HT1080 (cell line): Measurements from ENCODE around the gene ARID3A. TPM values are rescaled to one million over a fixed set of nuclear protein-coding genes. Genes with fewer than 3 reads are reported as not detected.
"Not testable (repeated sequence)": the region's sequence is repeated elsewhere in the genome, so short reads cannot be mapped to it uniquely, and the experiment has no call there.

ENCODE experiments used
- DNase-seq: peaks from one replicate; pipeline ENCODE4 v3.0.0-alpha.2; 2015; ENCODE audit warnings: low read depth
- total RNA-seq: library from RNA; depleted of rRNA; stranded (reverse); fragments of >200 nt; shearing (Covaris generic); gene quantifications from 2 replicates; pipeline ENCODE4 v1.2.3, GENCODE V29; 2014

ARID3A gene
- total RNA-seq, 1 experiment from 2014 or later = 8.0 TPM

DNA sequence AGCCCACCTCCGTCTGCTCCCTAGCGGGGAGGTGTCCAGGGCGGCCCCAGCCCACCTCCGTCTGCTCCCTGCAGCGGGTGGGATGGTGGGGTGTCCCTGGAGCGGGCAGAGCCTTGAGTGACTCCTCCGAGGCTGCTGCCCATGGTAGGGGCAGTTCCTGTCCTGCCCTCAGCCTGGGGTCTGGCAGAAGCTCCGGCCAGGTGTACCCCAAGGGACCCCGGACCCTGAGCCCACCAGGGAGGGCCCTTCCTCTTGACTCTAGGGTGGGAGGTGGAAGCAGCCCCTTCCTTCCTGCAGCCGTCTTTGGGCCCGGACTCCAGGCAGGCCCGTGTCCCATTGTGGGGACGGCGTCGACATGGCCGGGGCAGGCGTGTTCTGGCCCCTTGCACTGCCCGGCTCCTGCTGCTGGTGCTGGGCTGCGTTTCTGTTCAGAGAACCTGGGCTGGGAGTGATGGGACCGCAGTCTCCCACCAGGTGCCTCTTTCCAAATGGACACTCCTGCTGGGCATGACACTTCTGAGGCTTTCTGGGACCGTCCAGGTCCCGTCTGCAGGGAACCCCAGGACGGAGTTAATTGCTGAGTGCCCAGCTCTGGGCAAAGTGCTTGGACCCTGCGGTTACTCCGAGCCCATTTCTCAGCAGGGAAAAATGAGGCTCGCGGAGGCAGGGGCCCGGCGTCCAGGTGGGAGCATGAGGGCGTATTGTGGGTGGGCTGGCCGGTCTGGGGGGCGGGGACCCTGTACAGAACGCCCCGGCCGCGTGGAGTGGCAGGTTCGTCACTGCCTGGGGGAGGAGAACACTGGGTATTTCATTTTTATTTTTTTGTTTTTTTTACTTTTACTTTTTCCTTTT is 19.8 kb downstream of the ARID3A start:
- DNase-seq = no peak

GRCh38 chr19:947090-947706 is 21.4 kb downstream of the ARID3A start:
- no peak for DNase-seq

DNA sequence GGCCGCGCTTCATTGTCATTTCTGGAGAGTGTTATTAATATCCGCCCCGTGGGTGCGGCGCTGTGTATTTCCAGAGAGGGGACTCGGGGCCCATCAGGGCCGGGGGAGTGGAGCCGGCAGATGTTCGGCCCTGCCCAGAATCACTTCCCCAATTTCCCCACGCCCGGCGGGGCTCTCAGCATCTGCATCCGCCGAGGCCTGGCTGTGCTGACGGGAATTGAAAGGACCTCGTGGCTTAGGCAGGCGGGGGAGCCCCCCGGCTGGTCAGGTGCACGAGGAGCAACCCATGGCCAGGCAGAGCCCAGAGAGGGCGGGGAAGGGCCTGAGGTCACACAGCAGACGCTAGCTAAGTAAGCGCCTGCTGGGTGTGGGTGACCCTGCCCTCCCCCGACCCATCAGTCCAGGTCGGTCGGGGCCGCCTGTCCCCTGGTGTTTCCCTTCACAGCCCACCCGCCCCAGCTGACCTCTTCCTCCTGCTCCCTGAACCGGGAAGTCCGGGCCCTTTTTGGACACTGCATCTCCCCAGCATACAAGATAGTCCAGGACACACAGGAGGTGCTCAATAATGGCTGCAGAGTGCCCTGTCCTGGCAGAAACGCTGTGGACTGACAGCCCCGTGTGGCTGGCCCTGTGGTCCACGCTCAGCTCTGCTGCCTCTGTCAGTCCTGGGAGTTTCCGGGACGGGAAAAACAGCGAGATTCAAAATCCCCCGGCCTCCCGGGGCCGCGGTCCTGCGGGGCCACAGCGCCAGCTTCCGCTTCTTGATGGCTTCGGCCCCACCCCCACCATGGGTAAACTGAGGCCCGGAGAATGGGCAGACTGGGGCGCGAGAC is 22.1 kb downstream of the ARID3A start:
- DNase-seq = no peak

DNA sequence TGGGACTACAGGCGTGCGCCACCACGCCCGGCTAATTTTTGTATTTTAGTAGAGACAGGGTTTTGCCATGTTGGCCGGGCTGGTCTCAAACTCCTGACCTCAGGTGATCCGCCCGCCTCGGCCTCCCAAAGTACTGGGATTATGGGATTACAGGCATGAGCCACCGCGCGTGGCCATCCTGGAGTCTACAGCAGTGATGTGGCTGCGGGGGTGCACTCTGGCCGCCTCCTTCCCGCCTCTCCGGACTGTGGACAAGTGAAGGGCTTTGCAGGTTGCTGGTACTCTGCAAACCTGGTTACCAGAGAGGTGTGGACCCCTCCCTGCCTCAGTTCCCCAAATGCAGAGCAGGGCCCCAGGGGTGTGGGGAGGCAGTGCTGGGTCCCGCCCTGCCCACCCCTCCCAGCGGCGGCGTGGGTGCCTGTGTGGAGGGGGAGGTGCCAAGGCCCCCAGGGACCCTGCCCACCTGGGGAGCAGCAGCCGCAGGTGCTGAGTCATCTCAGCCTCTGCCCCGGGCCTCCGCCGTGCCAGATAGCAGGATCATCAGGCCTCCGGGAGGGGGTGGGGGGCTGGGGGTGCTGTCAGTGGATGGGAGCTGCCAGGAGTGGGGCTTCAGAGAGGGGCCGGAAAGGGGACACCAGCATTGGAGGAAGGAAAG is 23.1 kb downstream of the ARID3A start:
- no peak for DNase-seq

GRCh38 chr19:950352-951066 is 24.7 kb downstream of the ARID3A start:
- DNase-seq = no peak

GRCh38 chr19:952049-952679 is 26.3 kb downstream of the ARID3A start:
- DNase-seq = no peak

- no peak for DNase-seq
Observed at GRCh38 chr19:952680-953444, 27.0 kb downstream of the ARID3A start.

GRCh38 chr19:953445-954271 is 27.8 kb downstream of the ARID3A start:
- no peak for DNase-seq

DNA sequence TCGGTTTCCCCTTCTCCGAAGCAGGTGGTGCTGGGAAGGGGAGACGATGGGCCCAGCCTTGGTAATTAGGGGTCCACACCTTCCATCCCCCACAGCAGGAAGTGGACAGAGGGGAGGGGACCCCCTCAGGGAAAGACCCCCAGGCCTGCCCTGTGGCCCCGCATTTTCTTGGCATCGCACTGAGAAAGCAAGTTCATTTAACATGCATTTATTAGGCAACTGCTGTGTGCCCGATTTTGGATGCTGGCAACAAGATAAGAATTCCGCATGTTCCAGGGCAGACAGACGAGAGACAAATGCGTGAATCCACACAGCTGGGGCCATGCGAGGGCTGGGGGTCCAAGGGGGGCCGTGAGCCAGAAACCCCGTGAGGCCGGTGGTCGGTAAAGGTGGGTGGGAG is 28.4 kb downstream of the ARID3A start:
- no peak for DNase-seq

- DNase-seq = no peak
Observed at GRCh38 chr19:954672-955494, 29.0 kb downstream of the ARID3A start.

- DNase-seq = no peak
Observed at GRCh38 chr19:955803-956765, 30.2 kb downstream of the ARID3A start.

GRCh38 chr19:956766-957440 is 31.1 kb downstream of the ARID3A start:
- no peak for DNase-seq

GRCh38 chr19:957578-957977 is 31.7 kb downstream of the ARID3A start:
- not testable (repeated sequence) for DNase-seq

GRCh38 chr19:958967-959855 is 33.4 kb downstream of the ARID3A start:
- peak; percentile 21 for DNase-seq

DNA sequence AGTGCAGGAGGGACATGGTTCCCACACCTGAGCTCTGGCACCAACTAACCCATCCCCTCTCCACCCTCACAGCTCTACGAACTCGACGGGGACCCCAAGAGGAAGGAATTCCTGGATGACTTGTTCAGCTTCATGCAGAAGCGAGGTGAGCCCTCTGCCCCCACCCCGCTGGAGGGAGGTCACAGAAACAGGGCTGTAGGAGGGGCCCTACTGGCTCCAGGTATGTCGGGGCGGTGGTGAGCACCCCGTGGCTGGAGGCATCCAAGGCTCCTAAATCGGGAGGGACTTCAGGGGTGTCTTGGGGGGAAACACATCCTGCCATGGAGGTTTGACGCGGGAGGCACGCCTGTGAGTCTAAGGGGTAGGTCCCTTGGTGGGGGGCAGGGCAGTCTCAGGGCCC is 34.2 kb downstream of the ARID3A start:
- DNase-seq = no peak
